Stimulated activated CD4-positive, alpha-beta T cell treated with anti-CD3 and anti-CD28 coated beads, TNF-alpha, amount 100 ng/mL, for 1 hour (primary cell): Measurements from ENCODE around the gene WRAP73.
"Not testable (repeated sequence)": the region's sequence is repeated elsewhere in the genome, so short reads cannot be mapped to it uniquely, and the experiment has no call there.

Experiments used
- DNase-seq, 3 donors: peaks; one replicate each; pipeline ENCODE4 v3.0.0-alpha.2; 2020; ENCODE audit warnings: low read depth in 3 of 3, low spot score in 1 of 3

WRAP73 gene

DNA sequence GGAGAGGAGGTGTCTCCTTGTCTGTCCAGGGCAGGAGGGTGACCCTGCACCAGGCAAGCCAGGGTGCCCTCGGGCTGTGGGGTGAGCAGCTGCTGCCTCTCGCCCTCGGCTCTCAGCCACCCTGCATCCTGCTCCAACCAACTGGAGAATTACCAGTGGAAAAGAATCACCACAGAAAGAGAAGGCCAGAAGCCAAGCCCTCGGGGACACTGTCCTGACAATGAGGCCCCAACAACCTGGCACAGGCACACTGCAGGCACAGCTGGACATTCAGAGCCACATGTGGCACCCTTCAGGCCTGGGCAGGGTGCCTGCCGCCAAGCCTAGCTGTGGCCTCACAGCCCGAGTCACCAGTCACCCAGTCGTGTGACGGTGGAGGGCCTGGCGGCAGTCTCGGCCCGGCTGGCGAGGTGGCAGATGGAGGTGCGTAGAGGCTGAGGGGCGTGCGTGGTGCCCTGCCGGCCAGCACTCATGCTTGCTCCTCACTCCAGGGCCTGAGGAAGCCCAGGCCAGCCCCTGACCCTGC lies 50.6 kb downstream of the WRAP73 start:
- DNase-seq, result no peak

DNA sequence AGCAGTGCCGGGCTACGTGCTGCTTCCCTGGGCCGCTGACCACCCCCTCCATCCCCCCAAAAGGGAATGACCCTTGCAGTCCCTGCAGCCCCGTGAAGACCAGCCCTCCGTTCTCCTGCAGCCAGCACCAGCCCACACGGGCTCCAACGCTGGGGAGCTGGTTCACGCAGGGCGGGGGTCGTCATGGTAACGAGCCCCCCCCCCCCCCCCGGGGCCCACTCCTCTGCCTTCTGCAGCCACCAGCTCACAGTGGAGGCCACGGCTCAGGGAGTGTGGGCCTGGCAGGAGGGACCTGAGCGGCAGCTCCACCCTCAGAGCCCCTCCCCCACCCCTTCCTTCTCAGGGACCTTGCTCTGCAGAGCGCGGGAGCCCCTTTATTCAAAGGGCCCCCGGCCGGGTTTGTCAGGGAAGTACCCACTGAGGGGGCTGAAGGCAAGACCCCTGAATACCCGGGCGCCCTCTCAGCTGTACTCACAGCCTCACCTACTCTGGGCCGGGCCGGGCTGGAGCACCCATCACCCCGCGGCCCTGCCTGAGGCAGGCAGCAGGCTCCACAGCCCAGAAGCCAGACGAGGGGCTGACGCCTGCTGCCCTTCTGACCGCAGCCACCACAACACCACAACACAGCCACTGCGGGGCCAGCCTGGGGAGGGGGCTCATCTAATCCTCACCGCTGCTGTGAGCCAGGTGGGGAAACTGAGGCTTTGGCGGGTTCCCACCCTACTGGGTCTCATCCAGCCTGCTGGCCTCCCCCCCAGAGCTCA lies 51.2 kb downstream of the WRAP73 start:
- DNase-seq, result no peak

DNA sequence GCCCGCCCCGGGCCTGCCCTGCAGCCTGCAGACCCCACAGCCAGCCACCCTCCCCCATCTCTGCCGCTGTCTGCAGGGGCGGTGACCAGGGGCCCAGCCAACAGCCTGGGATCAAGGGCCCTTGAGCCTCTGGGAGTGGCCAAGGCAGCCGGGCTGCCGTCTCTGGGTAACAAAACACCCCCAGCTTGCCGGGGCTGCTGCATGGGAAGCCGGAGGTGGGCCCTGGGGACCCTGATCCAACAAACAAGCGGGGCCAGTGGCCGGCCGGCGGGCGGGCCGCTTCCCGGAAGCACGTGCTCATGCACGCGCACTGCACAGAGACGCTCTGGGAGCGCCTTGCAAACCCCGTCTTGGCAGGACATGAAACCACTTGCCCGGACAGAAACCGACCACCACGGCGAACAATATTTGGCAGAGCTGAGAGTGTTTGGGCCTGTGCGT lies 51.8 kb downstream of the WRAP73 start:
- no peak for DNase-seq

DNA sequence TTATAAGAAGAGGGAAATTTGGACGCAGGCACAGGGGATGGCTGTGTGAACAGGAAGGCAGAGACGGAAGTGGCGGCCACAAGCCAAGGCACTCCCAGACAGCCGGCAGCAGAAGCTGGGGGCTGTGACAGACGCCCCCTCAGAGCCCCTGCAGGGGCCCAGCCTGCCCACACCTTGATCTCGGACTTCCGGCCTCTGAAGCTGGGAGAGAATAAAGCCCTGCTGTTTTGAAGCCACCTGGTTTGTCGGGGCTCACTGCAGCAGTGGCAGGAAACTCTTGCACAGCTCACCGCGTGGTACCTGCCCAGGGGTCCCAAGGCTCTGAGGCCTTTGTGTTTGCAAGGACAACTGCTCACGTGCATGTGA lies 52.3 kb downstream of the WRAP73 start:
- DNase-seq, result no peak

DNA sequence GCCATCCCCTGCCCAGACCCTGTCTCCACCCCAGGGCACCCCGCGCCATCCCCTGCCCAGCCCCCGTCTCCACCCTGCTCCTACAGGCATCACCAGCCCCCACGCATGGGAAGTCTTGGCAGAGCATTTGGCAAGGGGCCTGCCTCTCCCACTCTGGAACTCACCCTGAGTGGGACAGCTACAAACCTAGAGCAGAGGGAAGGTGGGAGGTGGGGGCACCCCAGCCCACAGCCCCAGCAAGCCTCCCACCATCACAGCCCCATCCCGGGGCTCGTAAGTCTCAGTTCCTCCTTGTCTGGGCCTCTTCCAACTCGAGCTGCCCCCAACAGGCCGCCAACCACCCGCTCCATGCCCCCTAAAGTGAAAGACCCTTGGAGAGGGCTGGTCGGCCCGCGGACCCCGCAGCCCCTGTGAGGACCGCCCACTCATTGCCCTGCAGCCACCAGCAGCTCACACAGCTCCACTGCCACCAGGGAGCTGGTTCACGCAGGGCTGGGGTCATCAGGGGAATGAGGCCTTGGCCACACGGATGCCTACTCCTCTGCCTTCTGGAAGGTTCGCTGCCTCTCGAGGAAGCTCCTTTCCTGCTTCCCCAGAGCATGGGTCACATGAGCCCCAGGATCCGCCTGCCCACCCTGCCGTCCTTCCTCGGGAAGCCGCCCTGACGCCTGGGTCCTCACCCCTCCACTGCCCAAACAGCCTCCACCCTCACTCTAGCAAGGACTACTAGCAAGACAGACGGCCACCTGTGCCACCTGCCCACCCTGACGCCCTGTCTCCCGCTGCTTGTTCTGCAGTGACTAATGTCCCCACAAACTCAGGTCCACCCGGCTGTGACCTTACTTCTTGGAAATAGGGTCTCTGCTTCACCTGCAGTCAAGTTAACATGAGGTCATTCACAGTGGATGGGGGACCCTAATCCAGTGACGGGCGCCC lies 53.0 kb downstream of the WRAP73 start:
- no peak for DNase-seq

DNA sequence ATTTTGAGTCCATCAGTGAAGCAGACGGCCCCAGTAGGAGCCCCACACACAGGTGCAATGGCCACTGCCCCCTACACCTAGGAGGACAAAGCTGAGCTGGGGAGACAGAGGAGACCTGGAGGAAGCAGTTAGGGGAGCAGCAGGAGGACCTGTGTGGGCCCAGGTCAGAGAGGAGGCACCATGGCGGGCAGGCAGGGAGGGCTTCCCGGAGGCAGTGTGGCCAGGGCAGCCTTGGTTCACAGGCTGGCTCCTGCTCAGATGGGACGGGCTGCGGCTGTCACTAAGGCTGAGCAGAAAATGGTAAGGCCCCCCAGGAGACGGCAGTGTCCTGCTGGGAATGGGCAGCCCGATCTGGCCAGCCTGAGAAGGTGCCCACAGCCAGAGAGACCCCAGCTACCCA lies 54.0 kb downstream of the WRAP73 start:
- no peak for DNase-seq

DNA sequence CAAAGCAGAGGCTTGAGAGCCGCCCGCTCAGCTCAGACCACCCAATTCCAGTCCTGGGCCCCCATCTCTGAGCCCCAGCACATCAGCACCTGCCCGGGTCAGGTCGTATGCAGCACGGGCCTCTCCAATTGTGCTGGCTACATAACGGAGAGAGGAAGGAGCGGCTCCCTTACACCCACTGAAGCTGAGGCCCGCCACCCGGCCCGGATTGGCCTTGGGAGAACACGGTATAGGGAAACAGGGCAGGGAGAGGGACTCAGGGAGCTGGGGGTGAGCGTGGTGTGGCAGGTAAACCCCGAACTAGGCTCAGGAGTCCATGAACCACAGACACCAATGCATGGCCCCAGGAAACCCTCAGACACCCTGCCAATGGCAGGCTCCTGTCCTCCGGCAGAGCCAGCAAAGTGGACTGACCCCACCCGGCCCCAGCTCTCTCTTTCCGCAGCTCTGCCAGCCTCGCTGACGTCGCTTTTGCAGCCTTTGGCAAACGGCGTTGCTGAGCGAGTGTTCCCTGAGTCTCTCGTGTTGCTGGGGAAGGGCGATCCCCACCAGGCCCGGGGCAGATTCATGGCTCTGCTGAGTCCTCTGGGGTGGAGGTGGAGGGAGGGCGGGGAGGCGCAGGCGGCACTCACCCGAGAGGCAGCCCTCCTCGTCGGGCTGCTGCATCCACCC lies 55.1 kb downstream of the WRAP73 start:
- no peak for DNase-seq

DNA sequence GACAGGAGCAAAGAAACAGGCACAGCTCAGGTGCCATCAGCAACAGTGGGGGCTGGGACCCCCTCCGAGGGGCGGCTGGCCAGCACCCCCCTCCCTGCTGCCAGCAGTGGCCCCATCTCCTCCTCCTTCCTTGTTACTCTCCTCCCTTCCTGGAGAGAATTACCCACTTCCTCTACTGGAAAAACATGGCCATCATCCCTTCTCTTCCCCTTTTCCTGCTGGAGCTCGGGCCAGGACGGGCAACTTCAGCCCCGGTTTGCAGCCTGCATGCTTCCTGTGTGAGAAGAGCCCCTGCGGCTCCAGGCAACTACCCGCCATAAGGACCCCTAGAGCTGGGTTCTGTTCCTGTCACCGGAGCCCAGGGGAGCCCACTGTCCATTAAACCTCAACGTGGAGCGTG lies 56.2 kb downstream of the WRAP73 start:
- DNase-seq, result no peak

DNA sequence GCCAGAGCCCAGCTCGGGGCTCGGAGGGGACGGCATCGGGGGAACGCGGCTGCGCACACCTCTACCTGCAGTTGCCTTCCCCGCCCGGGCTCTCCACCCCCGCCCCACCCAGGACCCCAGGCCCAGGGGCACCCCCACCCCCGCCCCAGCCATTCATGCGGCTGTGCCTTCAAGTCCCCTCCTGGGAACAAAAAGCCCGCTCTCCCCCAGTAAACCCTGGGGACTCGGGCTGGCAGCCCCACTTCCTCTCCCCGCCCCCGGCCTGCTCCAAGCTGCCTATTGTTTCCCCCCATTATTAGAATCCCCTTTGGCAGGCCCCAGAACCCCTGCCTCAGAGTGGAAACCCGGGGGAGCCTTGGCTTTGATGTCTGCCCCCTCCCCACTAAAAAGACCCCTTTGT lies 56.6 kb downstream of the WRAP73 start:
- DNase-seq, result no peak

DNA sequence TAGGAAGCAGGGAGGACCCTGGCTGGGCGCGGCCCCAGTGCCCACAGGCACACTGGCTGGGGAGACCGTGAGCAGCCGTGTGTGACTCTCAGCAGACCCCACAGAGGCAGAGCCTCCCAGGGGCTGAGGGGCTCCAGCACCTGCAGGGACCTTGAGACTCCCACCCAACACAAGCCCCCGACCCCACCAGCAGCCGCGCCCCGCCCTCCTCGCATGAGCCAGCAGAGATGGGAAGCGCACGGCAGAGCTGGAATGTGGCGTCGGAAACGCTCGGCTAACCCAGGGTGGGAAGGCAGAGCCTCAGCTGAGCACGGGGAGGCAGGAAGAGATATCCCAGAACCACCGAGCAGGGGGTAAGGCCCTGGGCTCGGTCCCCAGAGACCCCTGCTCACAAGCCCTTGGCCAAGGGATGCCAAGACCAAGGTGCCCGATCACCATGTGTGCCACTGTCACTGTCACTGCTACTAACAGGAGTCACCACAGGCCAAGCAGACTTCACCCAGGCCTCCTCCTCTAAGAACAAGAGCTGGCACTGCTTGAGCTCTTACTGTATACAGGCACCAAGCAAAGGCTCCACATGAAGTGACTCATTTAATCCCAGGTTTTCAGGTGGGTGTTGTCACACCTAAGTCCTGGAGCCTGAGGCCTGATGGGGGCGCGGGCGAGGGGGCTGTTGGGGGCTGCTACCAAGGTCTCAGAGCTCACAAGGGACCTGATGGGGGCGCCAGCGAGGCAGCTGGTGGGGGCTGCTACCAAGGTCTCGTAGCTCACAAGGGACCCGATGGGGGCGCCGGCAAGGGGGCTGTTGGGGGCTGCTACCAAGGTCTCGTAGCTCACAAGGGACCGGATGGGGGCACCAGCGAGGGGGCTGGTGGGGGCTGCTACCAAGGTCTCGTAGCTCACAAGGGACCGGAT lies 58.7 kb downstream of the WRAP73 start:
- DNase-seq, result no peak

DNA sequence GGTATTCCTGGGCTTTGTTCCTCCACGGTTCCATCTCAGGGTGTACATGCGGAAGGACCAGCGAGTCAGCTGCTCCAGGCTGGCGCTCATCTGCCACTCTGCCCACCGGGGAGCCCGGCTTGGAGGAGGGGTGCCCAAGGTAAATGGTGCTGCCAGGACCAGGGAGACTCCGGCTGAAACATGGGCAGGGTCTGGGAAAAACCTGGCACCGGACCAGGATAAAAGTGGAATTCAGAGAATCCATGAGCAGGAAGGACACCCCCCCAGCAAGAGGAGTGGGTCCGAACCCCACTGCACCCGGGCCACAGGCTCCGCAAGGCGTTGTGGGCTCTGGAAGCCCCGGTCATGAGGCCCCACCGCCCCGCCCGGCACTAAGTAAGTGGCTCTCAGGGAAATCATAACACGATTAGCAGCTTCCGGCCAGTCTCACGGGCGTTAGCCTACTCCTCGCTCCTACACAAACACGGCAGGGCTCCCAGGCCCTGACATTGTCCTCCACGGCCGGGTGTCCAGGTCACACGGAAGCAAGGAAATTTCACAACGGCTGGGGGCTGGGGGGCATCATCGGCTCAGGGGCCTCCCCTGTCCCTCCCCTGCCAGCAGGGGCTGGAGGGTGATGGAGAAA lies 59.7 kb downstream of the WRAP73 start:
- no peak for DNase-seq

DNA sequence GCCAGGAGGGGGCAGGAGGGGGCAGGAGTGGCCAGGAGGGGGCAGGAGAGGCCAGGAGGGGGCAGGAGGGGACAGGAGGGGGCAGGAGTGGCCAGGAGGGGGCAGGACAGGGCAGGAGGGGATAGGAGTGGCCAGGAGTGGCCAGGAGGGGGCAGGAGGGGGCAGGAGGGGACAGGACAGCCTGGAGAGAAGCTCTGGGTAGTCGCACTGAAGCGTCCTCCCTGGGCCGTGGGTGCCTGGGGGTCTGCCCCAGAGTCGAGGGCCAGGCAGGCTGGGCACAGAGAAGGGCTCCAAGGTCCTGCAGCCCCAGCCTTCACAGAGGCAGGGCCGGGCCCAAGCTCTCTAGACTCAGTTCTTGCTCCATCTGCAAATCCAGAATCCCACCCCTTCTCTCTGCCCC lies 61.5 kb downstream of the WRAP73 start:
- no peak for DNase-seq

DNA sequence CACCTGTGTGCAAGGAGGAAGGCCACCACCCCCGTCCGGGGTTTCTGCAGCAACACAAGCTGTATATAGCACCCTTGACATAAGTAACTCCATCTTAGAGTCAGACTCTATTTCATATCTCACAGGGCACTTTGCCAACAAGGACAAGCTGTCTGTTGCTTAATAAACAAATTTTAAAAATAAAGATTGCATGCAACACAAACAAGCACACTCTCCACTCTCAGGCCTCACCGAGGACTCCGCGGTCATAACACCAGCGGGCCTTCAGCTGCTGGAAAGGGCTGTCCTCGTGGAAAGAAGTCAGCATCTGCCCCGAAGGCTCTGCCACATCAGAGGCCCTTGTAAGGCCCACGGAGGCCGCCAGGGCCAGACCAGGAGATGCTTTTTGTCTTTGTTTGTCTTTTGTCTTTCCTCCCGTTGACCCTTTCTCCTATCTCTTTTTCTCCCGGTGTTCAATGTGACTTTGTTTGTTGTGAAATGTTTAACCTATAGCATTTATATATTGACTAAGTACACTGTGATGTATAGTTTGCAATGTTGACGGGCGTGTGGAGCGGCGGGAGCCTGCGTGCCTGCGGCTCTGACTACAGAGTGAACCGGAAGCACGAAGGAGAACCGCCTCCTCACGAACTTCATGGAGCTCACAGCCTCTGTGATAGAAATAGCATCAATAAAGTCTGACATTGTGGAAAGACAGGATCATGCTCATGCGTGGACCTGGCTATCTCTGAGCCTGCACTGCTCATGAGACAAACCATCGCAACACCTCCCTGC lies 62.7 kb downstream of the WRAP73 start:
- DNase-seq, result no peak

DNA sequence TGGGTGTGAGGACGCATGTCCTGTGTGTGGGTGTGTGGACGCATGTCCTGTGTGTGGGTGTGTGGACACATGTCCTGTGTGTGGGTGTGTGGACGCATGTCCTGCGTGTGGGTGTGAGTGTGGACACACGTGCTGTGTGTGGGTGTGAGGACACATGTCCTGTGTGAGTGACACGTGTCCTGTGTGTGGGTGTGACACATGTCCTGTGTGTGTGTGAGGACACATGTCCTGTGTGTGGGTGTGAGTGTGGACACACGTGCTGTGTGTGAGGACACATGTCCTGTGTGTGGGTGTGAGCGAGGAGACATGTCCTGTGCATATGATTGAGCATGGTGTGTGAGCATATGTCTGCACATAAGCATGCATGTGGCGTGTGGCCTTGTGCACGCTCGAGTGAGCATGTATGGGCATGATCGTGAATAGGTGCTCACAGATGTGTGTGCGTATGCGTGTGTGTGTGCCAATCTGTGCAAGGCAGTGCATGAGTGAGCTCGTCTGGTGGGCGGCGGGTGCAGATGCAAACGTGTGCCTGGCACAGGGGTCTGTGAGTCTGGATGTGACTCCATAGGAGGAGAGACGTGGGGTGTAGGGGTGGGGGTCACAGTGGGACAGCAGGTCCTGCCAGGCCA lies 63.8 kb downstream of the WRAP73 start:
- no peak for DNase-seq

DNA sequence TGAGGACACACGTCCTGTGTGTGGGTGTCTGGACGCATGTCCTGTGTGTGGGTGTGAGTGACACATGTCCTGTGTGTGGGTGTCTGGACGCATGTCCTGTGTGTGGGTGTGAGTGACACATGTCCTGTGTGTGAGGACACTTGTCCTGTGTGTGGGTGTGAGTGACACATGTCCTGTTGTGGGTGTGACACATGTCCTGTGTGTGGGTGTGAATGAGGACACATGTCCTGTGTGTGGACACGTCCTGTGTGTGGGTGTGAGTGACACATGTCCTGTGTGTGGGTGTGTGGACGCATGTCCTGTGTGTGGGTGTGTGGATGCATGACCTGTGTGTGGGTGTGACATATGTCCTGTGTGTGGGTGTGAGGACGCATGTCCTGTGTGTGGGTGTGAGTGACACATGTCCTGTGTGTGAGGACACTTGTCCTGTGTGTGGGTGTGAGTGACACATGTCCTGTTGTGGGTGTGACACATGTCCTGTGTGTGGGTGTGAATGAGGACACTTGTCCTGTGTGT lies 64.5 kb downstream of the WRAP73 start:
- DNase-seq, result not testable (repeated sequence)

DNA sequence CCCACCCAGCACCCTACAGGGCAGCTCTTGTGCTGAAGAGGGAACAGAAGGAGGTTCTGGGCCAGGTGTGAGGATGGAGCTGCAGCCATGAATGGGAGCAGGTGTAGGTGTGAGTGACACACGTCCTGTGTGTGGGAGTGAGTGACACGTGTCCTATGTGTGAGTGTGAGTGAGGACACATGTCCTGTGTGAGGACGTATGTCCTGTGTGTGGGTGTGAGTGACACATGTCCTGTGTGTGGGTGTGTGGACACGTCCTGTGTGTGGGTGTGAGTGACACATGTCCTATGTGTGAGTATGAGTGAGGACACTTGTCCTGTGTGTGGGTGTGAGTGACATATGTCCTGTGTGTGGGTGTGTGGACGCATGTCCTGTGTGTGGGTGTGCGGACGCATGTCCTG lies 65.0 kb downstream of the WRAP73 start:
- DNase-seq, result no peak

DNA sequence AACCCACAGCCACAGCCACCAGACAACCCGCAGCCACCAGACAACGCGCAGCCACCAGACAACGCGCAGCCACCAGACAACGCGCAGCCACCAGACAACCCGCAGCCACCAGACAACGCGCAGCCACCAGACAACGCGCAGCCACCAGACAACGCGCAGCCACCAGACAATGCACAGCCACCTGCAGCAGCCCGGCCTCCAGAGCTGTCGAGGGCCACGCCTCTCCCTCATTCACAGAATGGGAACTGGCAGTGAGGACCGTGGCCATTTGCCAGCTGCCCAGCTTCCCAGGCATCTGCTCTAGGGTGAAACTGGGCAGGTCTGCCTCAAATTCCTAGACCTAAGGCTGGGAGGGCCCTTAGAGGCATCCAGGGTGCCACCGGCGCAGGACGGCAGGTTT lies 66.2 kb downstream of the WRAP73 start:
- DNase-seq, result not testable (repeated sequence)

DNA sequence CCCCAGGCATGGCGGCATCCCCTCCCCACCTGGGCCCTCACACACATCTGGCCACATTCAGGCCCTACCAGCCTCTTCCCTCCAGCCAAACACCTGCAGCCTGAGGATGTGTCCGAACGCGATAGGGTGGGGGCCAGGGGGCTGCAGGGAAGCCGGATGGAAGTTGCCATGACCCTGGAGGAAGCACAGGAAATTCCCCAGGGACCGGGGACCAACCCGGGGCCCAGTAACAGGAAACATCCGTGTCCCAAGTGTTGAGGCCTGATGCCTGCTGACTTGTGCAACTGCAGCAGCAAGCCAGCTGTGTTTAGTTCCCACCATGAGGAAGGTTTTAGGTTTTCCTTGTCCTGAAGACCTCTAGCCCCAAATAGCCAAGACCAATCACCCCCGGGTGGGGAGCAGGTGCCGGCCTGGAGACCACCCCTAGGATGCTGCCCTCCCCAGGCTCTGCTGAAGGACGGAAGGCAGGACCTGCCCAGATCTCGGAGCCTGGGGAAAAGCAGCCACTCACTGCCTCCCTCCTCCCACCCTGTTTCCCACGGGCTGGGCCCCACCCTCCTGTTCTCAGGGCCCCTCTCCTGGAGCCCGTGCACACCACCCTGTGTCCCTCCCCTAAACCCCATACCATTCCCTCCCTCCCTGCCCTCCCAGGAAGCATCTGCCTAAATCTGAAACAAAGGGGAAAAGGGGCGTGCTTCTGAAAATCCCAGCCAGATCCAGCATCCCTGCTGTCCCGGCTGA lies 68.4 kb downstream of the WRAP73 start:
- DNase-seq, result no peak
